ENCODE data around the gene INSYN1. TPM values are rescaled to one million over a fixed set of nuclear protein-coding genes. Genes with fewer than 3 reads are reported as not detected.
"Not testable (repeated sequence)": the region's sequence is repeated elsewhere in the genome, so short reads cannot be mapped to it uniquely, and the experiment has no call there.

Gene INSYN1
- polyA plus RNA-seq, 1 donor from 2014 or later, result 21.3 TPM

GRCh38 chr15:73732930-73733329 is 20.2 kb downstream of the INSYN1 start:
- no peaks in the 10 kb centered on the region for H3F3A ChIP-seq (ENCODE audit: insufficient read depth, low read length, poor library complexity, severe bottlenecking)
- H3K9me2 ChIP-seq (ENCODE audit: insufficient read depth, low read length), result no peaks in the 10 kb centered on the region
- H4K20me1 ChIP-seq (ENCODE audit: insufficient read depth), result no peaks in the 10 kb centered on the region
- TF ChIP-seq POLR2AphosphoS5 (IDR thresholded peaks at IDR 0.05), result no peak
- no peak for TF ChIP-seq EP300 (conservative IDR thresholded peaks at IDR 0.05; ENCODE audit: poor library complexity, severe bottlenecking)
- TF ChIP-seq RAD21 (conservative IDR thresholded peaks at IDR 0.05), result no peak
- TF ChIP-seq REST (IDR thresholded peaks at IDR 0.05; ENCODE audit: borderline replicate concordance), result no peak
- no peak for TF ChIP-seq CTCF (IDR thresholded peaks at IDR 0.05; ENCODE audit: poor library complexity, severe bottlenecking)
- no peak for TF ChIP-seq SMC3 (conservative IDR thresholded peaks at IDR 0.05; ENCODE audit: poor library complexity)
- TF ChIP-seq MXI1 (conservative IDR thresholded peaks at IDR 0.05; ENCODE audit: poor library complexity, severe bottlenecking), result no peak
- no peak for TF ChIP-seq TAF1 (IDR thresholded peaks at IDR 0.05; ENCODE audit: low read depth)
- TF ChIP-seq EZH2 (IDR thresholded peaks at IDR 0.05; ENCODE audit: borderline replicate concordance, insufficient read depth, low read length, poor library complexity, severe bottlenecking), result no peak
- no peak overlapping the region for H2AFZ ChIP-seq (ENCODE audit: low read depth, low read length)
- no peak overlapping the region for H3K4me3 ChIP-seq (ENCODE audit: low read length)
- H3K79me2 ChIP-seq (replicated peaks; ENCODE audit: insufficient read depth, low read length), result no peaks in the 10 kb centered on the region
- H3K9ac ChIP-seq (ENCODE audit: low read length), result no peak overlapping the region
- no peaks in the 10 kb centered on the region for H3K9me3 ChIP-seq (ENCODE audit: low read length)
- H3K27me3 ChIP-seq (ENCODE audit: insufficient read depth, low read depth, low read length), result no peaks in the 10 kb centered on the region
- no peak overlapping the region for H3K4me2 ChIP-seq (ENCODE audit: low read length)
- H3K27ac ChIP-seq (ENCODE audit: low read length), result no peak overlapping the region
- no peaks in the 10 kb centered on the region for H3K36me3 ChIP-seq (ENCODE audit: insufficient read depth, low read length)

GRCh38 chr15:73732051-73732450 is 21.1 kb downstream of the INSYN1 start:
- H4K20me1 ChIP-seq (ENCODE audit: insufficient read depth); H3K9me2 ChIP-seq (ENCODE audit: insufficient read depth, low read length); H2AFZ ChIP-seq (ENCODE audit: low read depth, low read length): not testable (repeated sequence)

More at GRCh38 chr15:73732051-73732450, 21.1 kb downstream of the INSYN1 start:
- not testable (repeated sequence) for H3K27ac ChIP-seq (ENCODE audit: low read length); H3K79me2 ChIP-seq (replicated peaks; ENCODE audit: insufficient read depth, low read length); H3K36me3 ChIP-seq (ENCODE audit: insufficient read depth, low read length); H3K4me2 ChIP-seq (ENCODE audit: low read length); H3K9ac ChIP-seq (ENCODE audit: low read length); H3K9me3 ChIP-seq (ENCODE audit: low read length); H3K4me3 ChIP-seq (ENCODE audit: low read length); H3F3A ChIP-seq (ENCODE audit: insufficient read depth, low read length, poor library complexity, severe bottlenecking); H3K27me3 ChIP-seq (ENCODE audit: insufficient read depth, low read depth, low read length)

Measured in neural cell (in vitro differentiated cells).